GF-D8 (cell line): ENCODE measurements around the gene LPAR1.

ENCODE experiments used
- DNase-seq: peaks from one replicate; lab custom pipeline; 2025; lab: John Stamatoyannopoulos, UW

Gene LPAR1

GRCh38 chr9:110958847-110959246 lies 79.4 kb downstream of the LPAR1 start:
- DNase-seq: no peak

- DNase-seq: no peak
Observed at GRCh38 chr9:110954822-110955291, 83.4 kb downstream of the LPAR1 start.

GRCh38 chr9:110952540-110952859 lies 85.8 kb downstream of the LPAR1 start:
- no peak for DNase-seq

GRCh38 chr9:110951805-110952539 lies 86.3 kb downstream of the LPAR1 start:
- no peak for DNase-seq

GRCh38 chr9:110950041-110950645 lies 88.1 kb downstream of the LPAR1 start:
- DNase-seq: no peak

- DNase-seq: no peak
Observed at GRCh38 chr9:110949081-110949480, 89.2 kb downstream of the LPAR1 start.

- no peak for DNase-seq
Observed at GRCh38 chr9:110947491-110948044, 90.7 kb downstream of the LPAR1 start.

- no peak for DNase-seq
Observed at GRCh38 chr9:110942522-110942921, 95.7 kb downstream of the LPAR1 start.

- no peak for DNase-seq
Observed at GRCh38 chr9:110940951-110941557, 97.2 kb downstream of the LPAR1 start.

- DNase-seq: no peak
Observed at GRCh38 chr9:110939573-110939972, 98.7 kb downstream of the LPAR1 start.

GRCh38 chr9:110939047-110939446 lies 99.2 kb downstream of the LPAR1 start:
- DNase-seq: peak; percentile 14

- DNase-seq: no peak
Observed at GRCh38 chr9:110938242-110938641, 100.0 kb downstream of the LPAR1 start.

- no peak for DNase-seq
Observed at GRCh38 chr9:110936719-110937452, 101.4 kb downstream of the LPAR1 start.

- no peak for DNase-seq
Observed at GRCh38 chr9:110936237-110936636, 102.0 kb downstream of the LPAR1 start.

GRCh38 chr9:110935829-110936228 lies 102.4 kb downstream of the LPAR1 start:
- DNase-seq: no peak

GRCh38 chr9:110933350-110934001 lies 104.8 kb downstream of the LPAR1 start:
- no peak for DNase-seq

- DNase-seq: no peak
Observed at GRCh38 chr9:110932863-110933262, 105.4 kb downstream of the LPAR1 start.

- DNase-seq: no peak
Observed at GRCh38 chr9:110928599-110928998, 109.7 kb downstream of the LPAR1 start.

GRCh38 chr9:110926828-110927487 lies 111.3 kb downstream of the LPAR1 start:
- no peak for DNase-seq

GRCh38 chr9:110923601-110924000 lies 114.7 kb downstream of the LPAR1 start:
- DNase-seq: no peak

GRCh38 chr9:110922145-110922544 lies 116.1 kb downstream of the LPAR1 start:
- DNase-seq: no peak
